Lung (tissue), 12 donors: ENCODE measurements around the gene NINJ1. TPM values are rescaled to one million over a fixed set of nuclear protein-coding genes. Genes with fewer than 3 reads are reported as not detected.

Source experiments
- ATAC-seq: fragments of 200-7000 bp; cut with Tn5 transposase; one replicate; pipeline ENCODE4 v1.9.1; 2020; ENCODE audit warnings: moderate number of reproducible peaks; ENCODE audit not compliant: insufficient read depth, low FRiP score
- DNase-seq, 3 donors: peaks; one replicate each; pipeline ENCODE4 v3.0.0-alpha.2; 2013 to 2017
- H3K27ac ChIP-seq, 2 donors: one replicate each; pipeline ENCODE4 v1.5.1; 2013; ENCODE audit warnings: mild to moderate bottlenecking in 2 of 2, moderate library complexity in 2 of 2, control low read depth in 1 of 2, inconsistent platforms in 1 of 2, low read depth in 1 of 2, low read length in 1 of 2
- H3K27me3 ChIP-seq, 3 donors: one replicate each; pipeline ENCODE4 v1.5.1; 2013; ENCODE audit warnings: low read length in 2 of 3; ENCODE audit not compliant: control insufficient read depth in 3 of 3, insufficient read depth in 3 of 3
- H3K36me3 ChIP-seq, 4 donors: one replicate each; pipeline ENCODE4 v1.5.1; 2013; ENCODE audit warnings: low read length in 4 of 4, mild to moderate bottlenecking in 1 of 4, moderate library complexity in 1 of 4; ENCODE audit not compliant: control insufficient read depth in 4 of 4, insufficient read depth in 4 of 4
- H3K4me1 ChIP-seq, 5 donors: one replicate each; pipeline ENCODE4 v1.5.1; 2013; ENCODE audit warnings: low read length in 5 of 5, mild to moderate bottlenecking in 2 of 5, moderate library complexity in 1 of 5; ENCODE audit not compliant: control insufficient read depth in 5 of 5, insufficient read depth in 5 of 5
- H3K4me3 ChIP-seq: one replicate; pipeline ENCODE4 v1.5.1; 2013; ENCODE audit warnings: mild to moderate bottlenecking, control low read depth, moderate library complexity
- H3K9ac ChIP-seq, 2 donors: one replicate each; pipeline ENCODE4 v1.5.1; 2013; ENCODE audit warnings: low read length in 2 of 2, control low read depth in 1 of 2; ENCODE audit not compliant: insufficient read depth in 1 of 2
- H3K9me3 ChIP-seq, 4 donors: one replicate each; pipeline ENCODE4 v1.5.1; 2013; ENCODE audit warnings: low read length in 3 of 4, mild to moderate bottlenecking in 1 of 4, moderate library complexity in 1 of 4; ENCODE audit not compliant: control insufficient read depth in 4 of 4, insufficient read depth in 3 of 4
- WGBS, 2 donors: extraction: QIAGEN DNeasy Blood & Tissue Kit; methylation state at CpG; one replicate each; pipeline ENCODE4 v1.1.7; 2013; 5-methylcytosine and 5-hydroxymethylcytosine counted together
- polyA plus RNA-seq, 2 donors: library from polyadenylated mRNA; stranded (reverse); fragments of 200-250 nt; gene quantifications; one replicate each; pipeline ENCODE4 v1.2.1, GENCODE V29; 2013
- total RNA-seq, 2 donors: library from RNA; depleted of rRNA in 1 of 2; stranded (reverse); fragments of >200 nt in 1 of 2; gene quantifications; one replicate each; pipeline ENCODE4 v1.2.1, GENCODE V29; 2014 to 2021
- TF ChIP-seq, protein P1 (sequence below): IDR thresholded peaks from 2 replicates; pipeline ENCODE4 v1.5.1; 2012; ENCODE audit warnings: mild to moderate bottlenecking; ENCODE audit errors: control extremely low read depth, extremely low read depth
- donor health status: control.
- donor health status: control.
- donor health status: Bipolar disorder and iron deficiency.
- donor health status: healthy.
- donor health status: DM: yes; HTN: yes; CAD: no.

NINJ1 gene
- total and polyA plus RNA-seq, 4 donors: 44.3 to 324 (median 50.5) TPM

- no peak for ATAC-seq
- no peak overlapping the region for H3K27ac ChIP-seq
- DNase-seq: peak in 1 of 3 donors; percentile 39
- H3K4me3 ChIP-seq: no peak overlapping the region
- TF ChIP-seq, protein P1, sequence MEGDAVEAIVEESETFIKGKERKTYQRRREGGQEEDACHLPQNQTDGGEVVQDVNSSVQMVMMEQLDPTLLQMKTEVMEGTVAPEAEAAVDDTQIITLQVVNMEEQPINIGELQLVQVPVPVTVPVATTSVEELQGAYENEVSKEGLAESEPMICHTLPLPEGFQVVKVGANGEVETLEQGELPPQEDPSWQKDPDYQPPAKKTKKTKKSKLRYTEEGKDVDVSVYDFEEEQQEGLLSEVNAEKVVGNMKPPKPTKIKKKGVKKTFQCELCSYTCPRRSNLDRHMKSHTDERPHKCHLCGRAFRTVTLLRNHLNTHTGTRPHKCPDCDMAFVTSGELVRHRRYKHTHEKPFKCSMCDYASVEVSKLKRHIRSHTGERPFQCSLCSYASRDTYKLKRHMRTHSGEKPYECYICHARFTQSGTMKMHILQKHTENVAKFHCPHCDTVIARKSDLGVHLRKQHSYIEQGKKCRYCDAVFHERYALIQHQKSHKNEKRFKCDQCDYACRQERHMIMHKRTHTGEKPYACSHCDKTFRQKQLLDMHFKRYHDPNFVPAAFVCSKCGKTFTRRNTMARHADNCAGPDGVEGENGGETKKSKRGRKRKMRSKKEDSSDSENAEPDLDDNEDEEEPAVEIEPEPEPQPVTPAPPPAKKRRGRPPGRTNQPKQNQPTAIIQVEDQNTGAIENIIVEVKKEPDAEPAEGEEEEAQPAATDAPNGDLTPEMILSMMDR: peak; percentile 11
- H3K27me3 ChIP-seq: no peaks in the 10 kb centered on the region
- no peaks in the 10 kb centered on the region for H3K9me3 ChIP-seq
- peaks cover 0 to 5% (median 0%) of the 10 kb centered on the region in 5 donors for H3K4me1 ChIP-seq
- H3K36me3 ChIP-seq: no peaks in the 10 kb centered on the region
- 81 to 82% methylated on average over 14 of the region's 14 CpGs for WGBS, 2 donors
- H3K9ac ChIP-seq: no peak overlapping the region
These were observed 20.3 kb upstream of the NINJ1 start for GRCh38 chr9:93154293-93154903.

DNA sequence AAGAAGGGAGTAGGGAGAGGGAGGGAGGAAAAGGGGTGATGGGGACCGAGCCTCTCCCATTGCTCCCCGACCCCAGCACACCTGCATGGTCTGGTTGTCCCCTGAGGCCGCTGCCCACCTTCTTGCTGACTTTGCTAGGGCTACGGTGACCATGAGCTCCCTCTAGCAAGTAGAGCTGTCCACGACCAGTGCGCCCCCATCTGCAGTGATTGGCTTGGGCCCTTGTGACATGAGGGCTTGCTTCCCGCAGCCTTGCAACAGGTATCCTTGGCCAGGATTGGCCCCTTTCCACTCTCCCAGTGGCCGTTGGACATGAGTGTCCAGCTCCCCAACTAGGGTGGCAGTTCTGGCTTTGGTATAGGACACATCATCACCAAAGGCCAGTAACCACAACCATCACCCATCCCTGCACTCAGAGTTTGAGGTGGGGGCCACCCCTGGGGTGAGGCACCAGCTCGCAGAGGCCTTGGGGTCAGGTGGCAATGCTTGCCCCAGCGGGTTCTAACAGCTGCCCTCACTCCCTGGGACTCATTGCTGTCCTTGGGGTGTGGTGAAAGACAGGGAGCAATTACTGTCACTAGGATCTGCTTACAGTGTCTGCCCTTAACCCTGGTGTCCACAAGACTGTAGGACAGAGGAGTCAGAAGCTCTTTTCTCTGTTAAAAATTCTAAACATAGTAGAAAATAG lies 17.2 kb upstream of the NINJ1 start:
- ATAC-seq: no peak
- no peak overlapping the region for H3K9ac ChIP-seq
- H3K4me3 ChIP-seq: no peak overlapping the region
- H3K27me3 ChIP-seq: no peaks in the 10 kb centered on the region
- TF ChIP-seq, protein P1: no peak
- H3K36me3 ChIP-seq: no peaks in the 10 kb centered on the region
- no peak for DNase-seq
- no peak overlapping the region for H3K27ac ChIP-seq
- 90 to 93% methylated on average over 10 of the region's 10 CpGs for WGBS, 2 donors
- peaks cover 0 to 2% (median 0%) of the 10 kb centered on the region in 4 donors for H3K9me3 ChIP-seq
- H3K4me1 ChIP-seq: peaks cover 0 to 5% (median 0%) of the 10 kb centered on the region in 5 donors

DNA sequence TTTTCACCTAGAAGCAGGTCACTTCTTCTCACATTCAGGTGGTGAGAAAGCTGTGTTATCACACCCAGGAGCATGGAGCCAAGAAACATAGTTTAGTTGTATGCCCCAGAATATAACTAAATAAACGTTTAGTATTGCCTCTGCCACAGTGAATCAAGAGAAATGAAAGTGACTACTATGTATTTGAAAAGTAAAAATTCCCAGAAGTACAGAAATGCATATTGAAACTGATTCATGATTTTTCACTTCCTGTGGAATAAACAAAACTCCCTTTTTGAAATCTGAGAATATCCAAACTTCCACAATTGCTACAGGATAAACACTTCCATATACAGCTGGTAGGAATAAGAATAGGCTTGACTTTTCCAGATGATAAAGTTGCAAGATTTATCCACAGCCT lies 15.3 kb upstream of the NINJ1 start:
- peaks cover 0 to 2% (median 0%) of the 10 kb centered on the region in 4 donors for H3K9me3 ChIP-seq
- H3K27ac ChIP-seq: no peak overlapping the region
- DNase-seq (no peak), ATAC-seq (no peak)
- no peaks in the 10 kb centered on the region for H3K27me3 ChIP-seq
- peaks cover 0 to 2% (median 0%) of the 10 kb centered on the region in 5 donors for H3K4me1 ChIP-seq
- H3K4me3 ChIP-seq: no peak overlapping the region
- no peak overlapping the region for H3K9ac ChIP-seq
- TF ChIP-seq, protein P1: no peak
- no peaks in the 10 kb centered on the region for H3K36me3 ChIP-seq
- WGBS, 2 donors: 31 to 43% methylated on average over 1 of the region's 1 CpG
